HL-60 (cell line): ENCODE results near the gene TRIP4.

Source experiments
- DNase-seq, 2 experiments: peaks; one replicate each; pipeline ENCODE4 v3.0.0-alpha.2; 2010 to 2020; ENCODE audit warnings: low read depth in 1 of 2, low spot score in 1 of 2
- H3K27ac ChIP-seq: fragments of 250-450 bp; sonication (Bioruptor Pico); replicated peaks from 2 replicates; pipeline ENCODE4 v1.5.1; 2020; ENCODE audit warnings: mild to moderate bottlenecking, moderate library complexity
- H3K27me3 ChIP-seq: fragments of 250-450 bp; sonication (Bioruptor Pico); 2 replicates; pipeline ENCODE4 v1.5.1; 2021; ENCODE audit warnings: mild to moderate bottlenecking, moderate library complexity; ENCODE audit not compliant: insufficient read depth, poor library complexity, severe bottlenecking
- H3K4me3 ChIP-seq: replicated peaks from 2 replicates; pipeline ENCODE4 v1.5.1; 2011; ENCODE audit warnings: mild to moderate bottlenecking, control low read depth, low read length; ENCODE audit not compliant: insufficient read depth
- CTCF ChIP-seq: IDR thresholded peaks from one replicate; pipeline ENCODE4 v1.5.1; 2011; ENCODE audit warnings: low read length, control low read depth, inconsistent platforms; ENCODE audit not compliant: insufficient read depth
- GABPA ChIP-seq: IDR thresholded peaks from 2 replicates; pipeline ENCODE4 v1.6.1; 2012; ENCODE audit warnings: low read depth
- POLR2AphosphoS5 ChIP-seq: IDR thresholded peaks from 2 replicates; pipeline ENCODE4 v1.6.1; 2012; ENCODE audit warnings: low read depth
- REST ChIP-seq: IDR thresholded peaks from 2 replicates; pipeline ENCODE4 v1.6.1; 2012; ENCODE audit warnings: low read depth; ENCODE audit not compliant: insufficient replicate concordance
- SPI1 ChIP-seq: IDR thresholded peaks from 2 replicates; pipeline ENCODE4 v1.6.1; 2012; ENCODE audit warnings: low read depth, mild to moderate bottlenecking, borderline replicate concordance

TRIP4 gene

GRCh38 chr15:64476550-64476949, 88.9 kb downstream of the TRIP4 start:
- no peak for TF ChIP-seq REST
- TF ChIP-seq POLR2AphosphoS5 = no peak
- TF ChIP-seq GABPA = no peak
- no peak for TF ChIP-seq CTCF
- TF ChIP-seq SPI1 = no peak
- no peaks in the 10 kb centered on the region for H3K27me3 ChIP-seq
- 0 out of 2 replicates have a peak overlapping the region, but pooled peaks have one; percentile 11 for H3K27ac ChIP-seq
- H3K4me3 ChIP-seq = no peak overlapping the region
- no peak for DNase-seq

- no peak for TF ChIP-seq REST
- TF ChIP-seq GABPA = no peak
- DNase-seq = no peak
- no peak overlapping the region for H3K4me3 ChIP-seq
- H3K27me3 ChIP-seq = no peaks in the 10 kb centered on the region
- H3K27ac ChIP-seq = peak overlapping the region; percentile 6; the same call in 1 of the 2 replicates
Observed at GRCh38 chr15:64478863-64479262, 91.2 kb downstream of the TRIP4 start.

- H3K27ac ChIP-seq = no peak overlapping the region
- no peak overlapping the region for H3K4me3 ChIP-seq
- no peak for DNase-seq
- TF ChIP-seq POLR2AphosphoS5 = no peak
- TF ChIP-seq SPI1 = no peak
- TF ChIP-seq CTCF = no peak
- TF ChIP-seq GABPA = no peak
- TF ChIP-seq REST = no peak
- no peaks in the 10 kb centered on the region for H3K27me3 ChIP-seq
Observed at GRCh38 chr15:64480891-64481290, 93.3 kb downstream of the TRIP4 start.

- Histone ChIP-seq H3K27me3 (no peaks in the 10 kb centered on the region), H3K4me3 (no peak overlapping the region), H3K27ac (no peak overlapping the region)
- no peak for DNase-seq
- TF ChIP-seq CTCF (no peak), POLR2AphosphoS5 (no peak), REST (no peak), SPI1 (no peak), GABPA (no peak)
Observed at GRCh38 chr15:64483749-64484148, 96.1 kb downstream of the TRIP4 start.
